HEK293 (cell line): ENCODE measurements around the gene PYGO2.

Source experiments
- CTCF ChIA-PET: fragments of 350-600 bp; formaldehyde crosslinking; extraction: SDS; loops from one replicate; lab custom pipeline; 2021; ENCODE audit warnings: antibody characterized with exemption; lab: Yijun Ruan, JAX
- POLR2A ChIA-PET: fragments of 300-600 bp; formaldehyde crosslinking; extraction: SDS; loops from one replicate; lab custom pipeline; 2020; ENCODE audit warnings: antibody characterized with exemption, inconsistent platforms; lab: Yijun Ruan, JAX
- H3K27ac ChIP-seq: fragments of 200-500 bp; sonication (Bioruptor generic); 2 replicates; pipeline ENCODE4 v1.5.1; 2014; ENCODE audit warnings: low read depth, low read length, control low read depth, inconsistent platforms; ENCODE audit errors: extremely low read depth
- H3K36me3 ChIP-seq, 2 experiments: fragments of 200-500 bp in 1 of 2; sonication (Bioruptor generic) in 1 of 2; 1 replicate in 1 of 2; 2 replicates in 1 of 2; pipeline ENCODE4 v1.5.1; 2014 to 2017; ENCODE audit warnings: inconsistent platforms in 2 of 2, low read length in 2 of 2; ENCODE audit not compliant: control insufficient read depth in 2 of 2, insufficient read depth in 1 of 2
- H3K4me1 ChIP-seq: fragments of 200-500 bp; sonication (Bioruptor generic); 2 replicates; pipeline ENCODE4 v1.5.1; 2014; ENCODE audit warnings: mild to moderate bottlenecking, low read length, inconsistent platforms; ENCODE audit not compliant: control insufficient read depth, insufficient read depth
- H3K4me3 ChIP-seq: 2 replicates; pipeline ENCODE4 v1.5.1; 2011; ENCODE audit warnings: low read depth, mild to moderate bottlenecking, control low read depth, low read length, moderate library complexity
- H3K9me3 ChIP-seq: fragments of 200-500 bp; sonication (Bioruptor generic); 2 replicates; pipeline ENCODE4 v1.5.1; 2014; ENCODE audit warnings: low read depth, low read length, inconsistent platforms; ENCODE audit not compliant: control insufficient read depth, insufficient read depth
- GLIS1 ChIP-seq: fragments of 450-650 bp; formaldehyde crosslinking; IDR thresholded peaks from 2 replicates; pipeline ENCODE4 v1.5.1; 2016; ENCODE audit warnings: missing biosample characterization, missing genetic modification characterization
- TRIM28 ChIP-seq: IDR thresholded peaks from 2 replicates; pipeline ENCODE4 v1.6.1; 2011; ENCODE audit warnings: low read length, control low read depth, borderline replicate concordance
- WT1 ChIP-seq: fragments of 450-650 bp; formaldehyde crosslinking; IDR thresholded peaks from 2 replicates; pipeline ENCODE4 v1.5.1; 2016; ENCODE audit warnings: missing biosample characterization, missing genetic modification characterization
- ZNF114 ChIP-seq: fragments of 450-650 bp; formaldehyde crosslinking; IDR thresholded peaks from 2 replicates; pipeline ENCODE4 v1.5.0; 2017; ENCODE audit warnings: missing biosample characterization, missing genetic modification characterization
- ZNF174 ChIP-seq: fragments of 450-650 bp; formaldehyde crosslinking; IDR thresholded peaks from 2 replicates; pipeline ENCODE4 v1.5.0; 2017; ENCODE audit warnings: missing biosample characterization, mild to moderate bottlenecking, missing genetic modification characterization
- ZNF239 ChIP-seq: fragments of 450-650 bp; formaldehyde crosslinking; IDR thresholded peaks from 2 replicates; pipeline ENCODE4 v1.5.1; 2016; ENCODE audit warnings: missing biosample characterization, missing genetic modification characterization
- ZNF24 ChIP-seq: fragments of 450-650 bp; formaldehyde crosslinking; IDR thresholded peaks from 2 replicates; pipeline ENCODE4 v1.5.1; 2016; ENCODE audit warnings: missing biosample characterization, missing genetic modification characterization
- ZNF391 ChIP-seq: fragments of 450-650 bp; formaldehyde crosslinking; IDR thresholded peaks from 2 replicates; pipeline ENCODE4 v1.5.1; 2016; ENCODE audit warnings: low read depth, missing biosample characterization, missing genetic modification characterization, borderline replicate concordance
- ZNF555 ChIP-seq: fragments of 450-650 bp; formaldehyde crosslinking; conservative IDR thresholded peaks from 2 replicates; pipeline ENCODE4 v1.5.1; 2017; ENCODE audit warnings: missing biosample characterization, mild to moderate bottlenecking, missing genetic modification characterization, inconsistent platforms
- ZNF571 ChIP-seq: fragments of 450-650 bp; formaldehyde crosslinking; IDR thresholded peaks from 2 replicates; pipeline ENCODE4 v1.5.0; 2017; ENCODE audit warnings: missing biosample characterization, missing genetic modification characterization
- ZNF621 ChIP-seq: fragments of 450-650 bp; formaldehyde crosslinking; IDR thresholded peaks from 2 replicates; pipeline ENCODE4 v1.5.1; 2017; ENCODE audit warnings: missing biosample characterization, missing genetic modification characterization
- ZNF701 ChIP-seq: fragments of 450-650 bp; formaldehyde crosslinking; IDR thresholded peaks from 2 replicates; pipeline ENCODE4 v1.5.1; 2016; ENCODE audit warnings: missing biosample characterization, missing genetic modification characterization
- ZSCAN16 ChIP-seq: fragments of 450-650 bp; formaldehyde crosslinking; IDR thresholded peaks from 2 replicates; pipeline ENCODE4 v1.5.1; 2016; ENCODE audit warnings: missing biosample characterization, missing genetic modification characterization
- ZXDB ChIP-seq: fragments of 450-650 bp; formaldehyde crosslinking; IDR thresholded peaks from 2 replicates; pipeline ENCODE4 v1.5.1; 2016; ENCODE audit warnings: missing biosample characterization, missing genetic modification characterization
- TF ChIP-seq, protein P1 (sequence below): fragments of 450-650 bp; formaldehyde crosslinking; IDR thresholded peaks from 2 replicates; pipeline ENCODE4 v1.5.0; 2017; ENCODE audit warnings: missing biosample characterization, missing genetic modification characterization, borderline replicate concordance
- TF ChIP-seq, protein P2 (sequence below): fragments of 450-650 bp; formaldehyde crosslinking; IDR thresholded peaks from 2 replicates; pipeline ENCODE4 v1.5.1; 2016; ENCODE audit warnings: missing biosample characterization, missing genetic modification characterization
- TF ChIP-seq, protein P3 (sequence below): fragments of 450-650 bp; formaldehyde crosslinking; IDR thresholded peaks from 2 replicates; pipeline ENCODE4 v1.5.1; 2016; ENCODE audit warnings: missing biosample characterization, missing genetic modification characterization
- TF ChIP-seq, protein P4 (sequence below): fragments of 450-650 bp; formaldehyde crosslinking; IDR thresholded peaks from 2 replicates; pipeline ENCODE4 v1.5.1; 2016; ENCODE audit warnings: missing biosample characterization, missing genetic modification characterization
- TF ChIP-seq, protein P5 (sequence below): fragments of 450-650 bp; formaldehyde crosslinking; IDR thresholded peaks from 2 replicates; pipeline ENCODE4 v1.5.1; 2017; ENCODE audit warnings: missing biosample characterization, missing genetic modification characterization
- TF ChIP-seq, protein P6 (sequence below): fragments of 450-650 bp; formaldehyde crosslinking; IDR thresholded peaks from 2 replicates; pipeline ENCODE4 v1.5.1; 2017; ENCODE audit warnings: missing biosample characterization, missing genetic modification characterization
- TF ChIP-seq, protein P7 (sequence below): fragments of 450-650 bp; formaldehyde crosslinking; IDR thresholded peaks from 2 replicates; pipeline ENCODE4 v1.5.1; 2016; ENCODE audit warnings: missing biosample characterization, missing genetic modification characterization

The PYGO2 gene

DNA sequence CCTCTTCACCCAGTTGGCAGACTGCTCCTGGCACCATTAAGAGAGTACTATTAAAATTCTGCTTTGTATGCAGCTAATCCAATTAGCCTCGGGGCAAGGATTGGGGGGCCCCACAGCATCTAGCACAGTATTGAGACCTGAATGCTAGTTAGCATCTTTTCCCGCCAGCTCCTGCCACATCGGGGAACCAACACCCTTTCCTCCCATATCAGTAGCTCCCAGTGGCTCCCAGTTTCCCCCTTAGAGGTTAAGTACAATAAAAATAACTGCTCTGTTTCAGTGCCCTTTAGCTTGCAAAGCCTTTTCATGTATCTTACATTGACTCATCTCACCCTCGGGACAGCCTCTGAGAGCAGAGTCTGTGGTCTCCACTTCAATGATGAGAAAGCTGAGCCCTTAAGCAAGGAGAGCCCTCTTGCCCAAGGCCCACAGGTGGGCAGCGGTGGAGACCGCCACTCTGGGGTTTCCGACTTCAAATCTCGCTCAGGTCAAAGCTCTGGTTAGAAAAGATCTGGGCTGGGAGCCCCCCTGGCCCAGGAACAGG, 20.9 kb downstream of the PYGO2 start (continued):
- TF ChIP-seq, protein P1, sequence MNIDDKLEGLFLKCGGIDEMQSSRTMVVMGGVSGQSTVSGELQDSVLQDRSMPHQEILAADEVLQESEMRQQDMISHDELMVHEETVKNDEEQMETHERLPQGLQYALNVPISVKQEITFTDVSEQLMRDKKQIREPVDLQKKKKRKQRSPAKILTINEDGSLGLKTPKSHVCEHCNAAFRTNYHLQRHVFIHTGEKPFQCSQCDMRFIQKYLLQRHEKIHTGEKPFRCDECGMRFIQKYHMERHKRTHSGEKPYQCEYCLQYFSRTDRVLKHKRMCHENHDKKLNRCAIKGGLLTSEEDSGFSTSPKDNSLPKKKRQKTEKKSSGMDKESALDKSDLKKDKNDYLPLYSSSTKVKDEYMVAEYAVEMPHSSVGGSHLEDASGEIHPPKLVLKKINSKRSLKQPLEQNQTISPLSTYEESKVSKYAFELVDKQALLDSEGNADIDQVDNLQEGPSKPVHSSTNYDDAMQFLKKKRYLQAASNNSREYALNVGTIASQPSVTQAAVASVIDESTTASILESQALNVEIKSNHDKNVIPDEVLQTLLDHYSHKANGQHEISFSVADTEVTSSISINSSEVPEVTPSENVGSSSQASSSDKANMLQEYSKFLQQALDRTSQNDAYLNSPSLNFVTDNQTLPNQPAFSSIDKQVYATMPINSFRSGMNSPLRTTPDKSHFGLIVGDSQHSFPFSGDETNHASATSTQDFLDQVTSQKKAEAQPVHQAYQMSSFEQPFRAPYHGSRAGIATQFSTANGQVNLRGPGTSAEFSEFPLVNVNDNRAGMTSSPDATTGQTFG (tag by site-specific recombination): no peak
- TF ChIP-seq ZNF621 (tag by site-specific recombination) (no peak), ZNF174 (tag by site-specific recombination) (no peak)
- TF ChIP-seq, protein P2, sequence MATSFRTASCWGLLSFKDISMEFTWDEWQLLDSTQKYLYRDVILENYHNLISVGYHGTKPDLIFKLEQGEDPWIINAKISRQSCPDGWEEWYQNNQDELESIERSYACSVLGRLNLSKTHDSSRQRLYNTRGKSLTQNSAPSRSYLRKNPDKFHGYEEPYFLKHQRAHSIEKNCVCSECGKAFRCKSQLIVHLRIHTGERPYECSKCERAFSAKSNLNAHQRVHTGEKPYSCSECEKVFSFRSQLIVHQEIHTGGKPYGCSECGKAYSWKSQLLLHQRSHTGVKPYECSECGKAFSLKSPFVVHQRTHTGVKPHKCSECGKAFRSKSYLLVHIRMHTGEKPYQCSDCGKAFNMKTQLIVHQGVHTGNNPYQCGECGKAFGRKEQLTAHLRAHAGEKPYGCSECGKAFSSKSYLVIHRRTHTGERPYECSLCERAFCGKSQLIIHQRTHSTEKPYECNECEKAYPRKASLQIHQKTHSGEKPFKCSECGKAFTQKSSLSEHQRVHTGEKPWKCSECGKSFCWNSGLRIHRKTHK (tag by site-specific recombination): no peak

DNA sequence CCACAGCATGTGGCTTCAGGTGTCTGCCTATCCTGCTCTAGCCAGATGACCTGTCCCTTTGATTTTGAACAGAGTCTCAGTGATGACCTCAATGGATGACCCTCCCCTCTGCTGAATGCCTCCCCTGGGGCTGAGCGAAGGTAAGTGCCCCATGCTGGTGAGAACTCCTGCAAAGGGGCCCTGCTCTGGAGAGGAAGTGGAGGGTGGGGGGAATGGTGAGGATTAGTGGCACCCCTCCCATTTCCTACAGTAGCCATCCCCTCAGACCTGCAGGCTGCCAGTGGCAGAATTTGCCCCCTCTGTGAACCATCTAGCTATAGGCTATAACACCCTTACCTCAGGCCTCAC, 21.4 kb downstream of the PYGO2 start:
- POLR2A ChIA-PET: no interaction called here

More for the DNA sequence above, 21.4 kb downstream of the PYGO2 start:
- TF ChIP-seq ZNF701: no peak
- TF ChIP-seq, protein P3, sequence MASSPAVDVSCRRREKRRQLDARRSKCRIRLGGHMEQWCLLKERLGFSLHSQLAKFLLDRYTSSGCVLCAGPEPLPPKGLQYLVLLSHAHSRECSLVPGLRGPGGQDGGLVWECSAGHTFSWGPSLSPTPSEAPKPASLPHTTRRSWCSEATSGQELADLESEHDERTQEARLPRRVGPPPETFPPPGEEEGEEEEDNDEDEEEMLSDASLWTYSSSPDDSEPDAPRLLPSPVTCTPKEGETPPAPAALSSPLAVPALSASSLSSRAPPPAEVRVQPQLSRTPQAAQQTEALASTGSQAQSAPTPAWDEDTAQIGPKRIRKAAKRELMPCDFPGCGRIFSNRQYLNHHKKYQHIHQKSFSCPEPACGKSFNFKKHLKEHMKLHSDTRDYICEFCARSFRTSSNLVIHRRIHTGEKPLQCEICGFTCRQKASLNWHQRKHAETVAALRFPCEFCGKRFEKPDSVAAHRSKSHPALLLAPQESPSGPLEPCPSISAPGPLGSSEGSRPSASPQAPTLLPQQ: no peak
- no peak for TF ChIP-seq ZNF24 (tag by site-specific recombination)
- no peak for TF ChIP-seq ZNF239 (tag by site-specific recombination)
- no peak for TF ChIP-seq TRIM28
- TF ChIP-seq ZNF555 (tag by site-specific recombination): no peak
- TF ChIP-seq, protein P4, sequence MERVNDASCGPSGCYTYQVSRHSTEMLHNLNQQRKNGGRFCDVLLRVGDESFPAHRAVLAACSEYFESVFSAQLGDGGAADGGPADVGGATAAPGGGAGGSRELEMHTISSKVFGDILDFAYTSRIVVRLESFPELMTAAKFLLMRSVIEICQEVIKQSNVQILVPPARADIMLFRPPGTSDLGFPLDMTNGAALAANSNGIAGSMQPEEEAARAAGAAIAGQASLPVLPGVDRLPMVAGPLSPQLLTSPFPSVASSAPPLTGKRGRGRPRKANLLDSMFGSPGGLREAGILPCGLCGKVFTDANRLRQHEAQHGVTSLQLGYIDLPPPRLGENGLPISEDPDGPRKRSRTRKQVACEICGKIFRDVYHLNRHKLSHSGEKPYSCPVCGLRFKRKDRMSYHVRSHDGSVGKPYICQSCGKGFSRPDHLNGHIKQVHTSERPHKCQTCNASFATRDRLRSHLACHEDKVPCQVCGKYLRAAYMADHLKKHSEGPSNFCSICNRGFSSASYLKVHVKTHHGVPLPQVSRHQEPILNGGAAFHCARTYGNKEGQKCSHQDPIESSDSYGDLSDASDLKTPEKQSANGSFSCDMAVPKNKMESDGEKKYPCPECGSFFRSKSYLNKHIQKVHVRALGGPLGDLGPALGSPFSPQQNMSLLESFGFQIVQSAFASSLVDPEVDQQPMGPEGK (tag by site-specific recombination): 0 out of 2 replicates have a peak, but pooled peaks have one; percentile 9
- TF ChIP-seq, protein P5, sequence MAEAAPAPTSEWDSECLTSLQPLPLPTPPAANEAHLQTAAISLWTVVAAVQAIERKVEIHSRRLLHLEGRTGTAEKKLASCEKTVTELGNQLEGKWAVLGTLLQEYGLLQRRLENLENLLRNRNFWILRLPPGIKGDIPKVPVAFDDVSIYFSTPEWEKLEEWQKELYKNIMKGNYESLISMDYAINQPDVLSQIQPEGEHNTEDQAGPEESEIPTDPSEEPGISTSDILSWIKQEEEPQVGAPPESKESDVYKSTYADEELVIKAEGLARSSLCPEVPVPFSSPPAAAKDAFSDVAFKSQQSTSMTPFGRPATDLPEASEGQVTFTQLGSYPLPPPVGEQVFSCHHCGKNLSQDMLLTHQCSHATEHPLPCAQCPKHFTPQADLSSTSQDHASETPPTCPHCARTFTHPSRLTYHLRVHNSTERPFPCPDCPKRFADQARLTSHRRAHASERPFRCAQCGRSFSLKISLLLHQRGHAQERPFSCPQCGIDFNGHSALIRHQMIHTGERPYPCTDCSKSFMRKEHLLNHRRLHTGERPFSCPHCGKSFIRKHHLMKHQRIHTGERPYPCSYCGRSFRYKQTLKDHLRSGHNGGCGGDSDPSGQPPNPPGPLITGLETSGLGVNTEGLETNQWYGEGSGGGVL (tag by site-specific recombination): peak; percentile 62
- no peak for TF ChIP-seq ZNF391 (tag by site-specific recombination)
- TF ChIP-seq, protein P6, sequence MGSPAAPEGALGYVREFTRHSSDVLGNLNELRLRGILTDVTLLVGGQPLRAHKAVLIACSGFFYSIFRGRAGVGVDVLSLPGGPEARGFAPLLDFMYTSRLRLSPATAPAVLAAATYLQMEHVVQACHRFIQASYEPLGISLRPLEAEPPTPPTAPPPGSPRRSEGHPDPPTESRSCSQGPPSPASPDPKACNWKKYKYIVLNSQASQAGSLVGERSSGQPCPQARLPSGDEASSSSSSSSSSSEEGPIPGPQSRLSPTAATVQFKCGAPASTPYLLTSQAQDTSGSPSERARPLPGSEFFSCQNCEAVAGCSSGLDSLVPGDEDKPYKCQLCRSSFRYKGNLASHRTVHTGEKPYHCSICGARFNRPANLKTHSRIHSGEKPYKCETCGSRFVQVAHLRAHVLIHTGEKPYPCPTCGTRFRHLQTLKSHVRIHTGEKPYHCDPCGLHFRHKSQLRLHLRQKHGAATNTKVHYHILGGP (tag by site-specific recombination): no peak
- TF ChIP-seq WT1 (tag by site-specific recombination): no peak
- no peak for TF ChIP-seq ZXDB (tag by site-specific recombination)
- TF ChIP-seq, protein P7, sequence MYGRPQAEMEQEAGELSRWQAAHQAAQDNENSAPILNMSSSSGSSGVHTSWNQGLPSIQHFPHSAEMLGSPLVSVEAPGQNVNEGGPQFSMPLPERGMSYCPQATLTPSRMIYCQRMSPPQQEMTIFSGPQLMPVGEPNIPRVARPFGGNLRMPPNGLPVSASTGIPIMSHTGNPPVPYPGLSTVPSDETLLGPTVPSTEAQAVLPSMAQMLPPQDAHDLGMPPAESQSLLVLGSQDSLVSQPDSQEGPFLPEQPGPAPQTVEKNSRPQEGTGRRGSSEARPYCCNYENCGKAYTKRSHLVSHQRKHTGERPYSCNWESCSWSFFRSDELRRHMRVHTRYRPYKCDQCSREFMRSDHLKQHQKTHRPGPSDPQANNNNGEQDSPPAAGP: no peak
- TF ChIP-seq GLIS1 (tag by site-specific recombination): peak; percentile 80
- no peak for TF ChIP-seq ZNF114 (tag by site-specific recombination)
- no peak for TF ChIP-seq ZSCAN16
- no peak for TF ChIP-seq ZNF571 (tag by site-specific recombination)
- Histone ChIP-seq H3K4me3 (no peak overlapping the region), H3K27ac (no peak overlapping the region), H3K4me1 (no peaks in the 10 kb centered on the region), H3K9me3 (no peaks in the 10 kb centered on the region), H3K36me3 (peaks cover 0 to 5% of the 10 kb centered on the region in 2 experiments; a peak in 1 of 3 replicates)
- CTCF ChIA-PET: interaction anchor here (0.6 to 1.5 kb wide), 7 partner anchors 15 to 381 kb away, joined by 3 to 5 read pairs (median 3); no protein-coding TSS in a partner anchor
